Lower leg skin (tissue), 4 donors: ENCODE results near the gene ARF1. TPM values are rescaled to one million over a fixed set of nuclear protein-coding genes. Genes with fewer than 3 reads are reported as not detected.

Source experiments
- DNase-seq, 2 donors: peaks; one replicate each; pipeline ENCODE4 v3.0.0-alpha.2; 2019; ENCODE audit warnings: low spot score in 2 of 2
- H3K4me3 ChIP-seq: fragments of 200-600 bp; sonication (generic); 2 replicates; pipeline ENCODE4 v1.5.1; 2017; ENCODE audit warnings: mild to moderate bottlenecking, low read depth; ENCODE audit not compliant: poor library complexity, severe bottlenecking
- POLR2A ChIP-seq, 2 donors: fragments of 450-650 bp; IDR thresholded peaks; one replicate each; pipeline ENCODE4 v1.6.1; 2016 to 2017; ENCODE audit warnings: antibody characterized with exemption in 2 of 2, mild to moderate bottlenecking in 1 of 2, moderate library complexity in 1 of 2
- WGBS, 2 donors: methylation state at CpG; one replicate each; pipeline ENCODE4 v1.1.5; 2018; 5-methylcytosine and 5-hydroxymethylcytosine counted together
- intact Hi-C: fragments of 100-400 bp; cut with DNase I; formaldehyde crosslinking; loops from one replicate; pipeline ENCODE4 v1.15.0; 2023; ENCODE audit warnings: low total_unique reads
- total RNA-seq, 4 donors: library from RNA; depleted of rRNA; stranded (reverse); fragments of >200 nt; gene quantifications; one replicate each; pipeline ENCODE4 v1.1.0, GENCODE V29; 2016
- TF ChIP-seq, protein P1 (sequence below), 3 donors: fragments of 450-650 bp; IDR thresholded peaks; one replicate each; pipeline ENCODE4 v1.5.1; 2016; ENCODE audit warnings: antibody characterized with exemption in 3 of 3, mild to moderate bottlenecking in 3 of 3, moderate library complexity in 2 of 3

ARF1 gene
- total RNA-seq, 4 donors from 2014 or later: 242 to 326 (median 317) TPM

DNA sequence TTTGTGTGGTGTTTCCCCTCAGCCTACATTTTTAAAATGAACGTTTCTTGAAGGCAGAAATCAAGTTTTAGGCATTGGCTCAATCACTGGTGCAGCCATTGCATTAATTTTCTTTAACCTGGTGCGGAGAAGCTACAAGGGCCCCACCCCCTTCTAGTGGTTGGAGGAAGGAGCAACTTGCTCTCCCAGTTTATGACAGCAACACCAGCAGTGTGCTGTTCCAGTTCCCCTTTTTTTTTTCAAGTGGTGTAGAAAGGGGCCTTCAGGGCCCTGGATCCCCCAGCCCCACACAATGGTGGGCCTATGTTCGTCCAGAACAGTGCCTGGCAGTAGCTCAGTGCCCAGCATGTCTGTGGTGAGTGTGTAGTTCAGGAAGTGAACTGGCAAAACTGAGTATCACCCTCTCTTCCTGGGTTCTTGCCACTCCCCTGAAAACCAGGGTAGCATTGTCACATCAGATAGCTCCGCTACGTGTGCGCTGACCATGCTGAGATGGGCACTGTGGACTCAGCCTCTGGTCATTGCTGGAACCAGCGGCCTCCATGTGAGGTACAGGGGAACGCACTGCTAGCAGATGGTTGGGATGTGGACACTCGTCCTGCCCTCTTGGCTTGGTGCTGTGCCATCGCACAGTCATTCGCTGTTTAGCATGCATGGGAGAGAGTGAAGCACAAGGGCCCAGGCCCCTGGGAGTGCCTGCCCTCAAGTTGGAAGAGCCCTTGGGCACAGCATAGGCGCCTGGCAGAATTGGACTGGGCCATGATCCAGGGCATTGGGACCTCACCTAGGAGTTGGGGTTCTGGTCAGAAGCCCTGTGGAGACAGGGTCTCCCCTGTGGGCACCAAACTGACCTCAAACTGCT, 7.2 kb downstream of the ARF1 start:
- WGBS, 2 donors: 53 to 54% methylated on average over 12 of the region's 12 CpGs
- no peak for TF ChIP-seq POLR2A (IDR thresholded peaks at IDR 0.05)
- intact Hi-C loops: no loop called here
- DNase-seq: no peak
- H3K4me3 ChIP-seq: no peak overlapping the region

DNA sequence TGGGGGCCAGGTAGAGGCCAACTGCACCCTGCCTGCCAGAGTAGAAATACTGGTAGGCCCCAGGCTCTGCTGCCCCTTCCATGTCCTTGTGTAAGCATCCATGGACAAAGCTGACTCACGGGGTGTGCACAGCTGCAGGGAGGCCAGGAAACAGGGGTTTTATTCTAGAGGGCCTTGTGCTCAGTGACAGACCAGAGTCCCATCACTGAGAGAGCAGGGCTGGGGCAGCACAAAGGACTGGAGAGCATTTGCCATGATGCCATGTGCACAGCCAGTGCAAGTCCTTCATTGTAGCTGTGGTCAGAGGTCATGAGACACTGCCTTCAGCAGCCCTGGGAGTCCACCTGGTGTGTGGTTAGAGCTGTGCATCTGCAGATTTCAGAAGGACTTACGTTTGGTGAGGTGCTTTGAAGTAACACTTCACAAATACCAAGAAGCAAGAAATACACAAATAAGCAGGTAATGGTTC, 8.1 kb downstream of the ARF1 start:
- H3K4me3 ChIP-seq: no peak overlapping the region
- intact Hi-C loops: no loop called here
- DNase-seq: peak in 1 of 2 donors; percentile 68
- no peak for TF ChIP-seq POLR2A (IDR thresholded peaks at IDR 0.05)
- TF ChIP-seq, protein P1, sequence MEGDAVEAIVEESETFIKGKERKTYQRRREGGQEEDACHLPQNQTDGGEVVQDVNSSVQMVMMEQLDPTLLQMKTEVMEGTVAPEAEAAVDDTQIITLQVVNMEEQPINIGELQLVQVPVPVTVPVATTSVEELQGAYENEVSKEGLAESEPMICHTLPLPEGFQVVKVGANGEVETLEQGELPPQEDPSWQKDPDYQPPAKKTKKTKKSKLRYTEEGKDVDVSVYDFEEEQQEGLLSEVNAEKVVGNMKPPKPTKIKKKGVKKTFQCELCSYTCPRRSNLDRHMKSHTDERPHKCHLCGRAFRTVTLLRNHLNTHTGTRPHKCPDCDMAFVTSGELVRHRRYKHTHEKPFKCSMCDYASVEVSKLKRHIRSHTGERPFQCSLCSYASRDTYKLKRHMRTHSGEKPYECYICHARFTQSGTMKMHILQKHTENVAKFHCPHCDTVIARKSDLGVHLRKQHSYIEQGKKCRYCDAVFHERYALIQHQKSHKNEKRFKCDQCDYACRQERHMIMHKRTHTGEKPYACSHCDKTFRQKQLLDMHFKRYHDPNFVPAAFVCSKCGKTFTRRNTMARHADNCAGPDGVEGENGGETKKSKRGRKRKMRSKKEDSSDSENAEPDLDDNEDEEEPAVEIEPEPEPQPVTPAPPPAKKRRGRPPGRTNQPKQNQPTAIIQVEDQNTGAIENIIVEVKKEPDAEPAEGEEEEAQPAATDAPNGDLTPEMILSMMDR (IDR thresholded peaks at IDR 0.05): no peak
- 28 to 30% methylated on average over 2 of the region's 2 CpGs for WGBS, 2 donors

DNA sequence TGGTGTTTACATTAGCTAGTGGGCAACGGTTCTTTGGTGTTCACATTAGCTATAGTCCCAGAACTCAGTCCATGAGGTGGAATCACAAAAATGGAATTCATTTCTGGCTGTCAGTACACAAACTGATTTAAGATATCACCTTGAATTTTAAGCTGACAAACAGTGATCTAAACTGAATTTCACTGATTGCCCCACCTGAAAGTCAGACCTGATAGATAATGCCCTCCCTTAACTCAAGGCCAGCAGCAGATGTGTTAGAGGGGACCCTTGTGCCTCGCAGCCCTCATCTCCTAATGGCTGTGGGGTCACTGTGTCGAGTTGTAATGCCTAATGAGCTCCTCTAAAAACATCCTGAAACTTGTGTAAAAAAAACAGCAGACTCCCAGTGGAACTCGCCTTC, 8.6 kb downstream of the ARF1 start:
- WGBS, 2 donors: 46 to 55% methylated on average over 4 of the region's 4 CpGs
- intact Hi-C loops: no loop called here
- TF ChIP-seq, protein P1 (IDR thresholded peaks at IDR 0.05): no peak
- no peak for TF ChIP-seq POLR2A (IDR thresholded peaks at IDR 0.05)
- H3K4me3 ChIP-seq: no peak overlapping the region
- DNase-seq: no peak

DNA sequence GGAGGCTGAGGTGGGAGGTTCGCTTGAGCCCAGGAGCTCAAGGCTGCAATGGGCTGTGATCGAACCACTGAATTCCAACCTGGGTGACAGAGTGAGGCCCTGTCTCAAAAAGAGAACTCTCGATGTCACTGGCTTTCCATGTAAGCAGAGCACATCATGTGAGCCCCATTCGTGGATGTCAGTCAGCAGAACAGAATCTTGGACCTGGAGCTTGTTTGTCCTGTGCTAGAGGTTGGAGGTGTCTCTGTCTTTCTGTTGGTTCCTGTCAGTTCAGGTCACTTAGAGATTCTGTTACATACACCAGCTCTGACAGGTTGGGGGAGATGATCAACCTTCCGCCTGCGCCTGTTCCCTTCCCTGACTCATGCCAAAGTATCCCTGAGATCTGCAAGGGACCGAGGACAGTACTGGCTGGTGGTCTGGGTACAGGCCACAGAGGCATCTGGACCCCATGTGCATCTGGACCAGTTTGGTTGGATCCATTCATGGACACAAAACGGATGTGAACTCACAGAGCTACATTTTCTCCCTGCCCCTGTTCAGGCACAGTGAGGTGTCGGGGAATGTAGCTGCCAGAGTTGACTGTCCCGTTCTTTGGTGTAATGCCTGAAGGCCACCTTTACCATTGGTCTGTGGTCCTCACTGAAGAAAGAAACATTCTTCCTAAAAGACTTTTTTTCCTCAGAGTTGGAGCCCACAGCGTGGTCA, 10.0 kb downstream of the ARF1 start:
- H3K4me3 ChIP-seq: no peak overlapping the region
- no peak for DNase-seq
- 70 to 75% methylated on average over 11 of the region's 11 CpGs for WGBS, 2 donors
- no peak for TF ChIP-seq POLR2A (IDR thresholded peaks at IDR 0.05)
- TF ChIP-seq, protein P1 (IDR thresholded peaks at IDR 0.05): no peak
- intact Hi-C loops: no loop called here

DNA sequence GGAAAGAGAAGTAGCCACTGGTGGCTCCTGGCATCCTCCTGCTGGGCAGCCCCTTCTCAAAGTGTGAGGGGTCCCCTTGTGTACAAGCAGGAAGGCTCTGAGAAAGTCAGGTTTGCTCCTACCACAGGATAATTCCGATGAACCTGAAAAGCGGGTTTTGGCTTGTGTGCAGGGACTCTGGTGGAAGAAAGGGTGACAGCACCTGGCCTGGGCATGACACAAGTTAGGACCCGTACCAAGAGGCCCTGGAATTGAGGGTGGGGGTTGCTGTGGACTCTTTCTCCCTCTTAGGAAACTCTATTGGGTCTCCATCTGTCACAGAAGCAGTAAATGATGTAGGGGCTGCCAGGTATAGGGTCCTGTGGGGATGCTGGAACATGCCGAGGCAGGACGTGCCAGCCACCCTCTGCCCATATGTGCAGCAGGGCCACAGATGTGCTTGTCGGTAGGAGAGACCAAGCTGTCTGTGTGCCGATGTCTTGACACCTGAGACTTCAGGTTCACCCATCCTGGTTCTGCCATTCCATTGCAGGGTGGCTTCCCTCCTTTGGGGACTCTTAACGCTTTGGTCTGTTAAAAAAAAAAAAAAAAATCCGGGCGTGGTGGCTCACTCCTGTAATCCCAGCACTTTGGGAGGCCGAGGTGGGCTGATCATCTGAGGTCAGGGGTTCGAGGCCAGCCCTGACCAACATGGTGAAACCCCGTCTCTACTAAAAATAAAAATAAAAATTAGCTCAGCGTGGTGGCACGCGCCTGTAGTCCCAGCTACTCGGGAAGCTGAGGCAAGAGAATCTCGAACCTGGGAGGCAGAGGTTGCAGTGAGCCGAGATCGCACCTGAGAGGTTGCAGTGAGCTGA, 10.8 kb downstream of the ARF1 start:
- no peak overlapping the region for H3K4me3 ChIP-seq
- intact Hi-C loops: no loop called here
- 73 to 77% methylated on average over 20 of the region's 20 CpGs for WGBS, 2 donors
- DNase-seq: peak in 1 of 2 donors; percentile 63
- no peak for TF ChIP-seq POLR2A (IDR thresholded peaks at IDR 0.05)
- TF ChIP-seq, protein P1 (IDR thresholded peaks at IDR 0.05): no peak
